HG03575 (cell line): ENCODE data around the gene VN1R5.
"Not testable (repeated sequence)": the region's sequence is repeated elsewhere in the genome, so short reads cannot be mapped to it uniquely, and the experiment has no call there.

Source experiments
- ATAC-seq: cut with Tn5 transposase; IDR thresholded peaks from one replicate; pipeline ENCODE4 v1.9.1; 2021; ENCODE audit not compliant: unreplicated experiment, insufficient number of reproducible peaks, low FRiP score; ENCODE audit errors: extremely low read depth

Gene VN1R5

DNA sequence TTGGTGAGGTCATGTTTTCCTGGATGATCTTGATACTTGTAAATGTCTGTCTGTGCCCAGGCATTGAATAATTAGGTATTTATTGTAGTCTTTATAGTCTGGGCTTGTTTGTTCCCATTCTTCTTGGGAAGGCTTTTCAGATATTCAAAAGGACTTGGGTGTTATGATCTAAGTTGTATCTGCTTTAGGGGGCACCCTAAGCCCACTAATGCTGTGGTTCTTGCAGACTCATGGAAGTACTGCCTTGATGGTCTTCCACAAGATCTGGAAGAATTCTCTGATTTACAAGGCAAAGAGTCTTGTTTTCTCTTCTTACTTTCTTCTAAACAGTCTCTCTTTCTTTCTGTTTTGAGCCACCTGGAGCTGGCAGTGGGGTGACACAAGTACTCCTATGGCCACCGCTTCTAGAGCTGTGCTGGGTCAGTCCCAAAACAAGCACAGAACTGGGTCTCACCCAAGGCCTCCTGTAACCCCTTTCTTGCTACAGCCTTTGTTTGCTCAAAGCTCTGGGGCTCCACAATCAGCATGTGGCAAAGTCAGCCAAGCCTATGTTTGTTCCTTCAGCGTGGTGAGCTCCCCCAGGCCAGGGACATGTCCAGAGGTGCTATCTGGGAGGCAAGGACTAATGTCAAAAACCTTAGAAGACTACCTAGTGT is 12.6 kb downstream of the VN1R5 start:
- no peak for ATAC-seq

DNA sequence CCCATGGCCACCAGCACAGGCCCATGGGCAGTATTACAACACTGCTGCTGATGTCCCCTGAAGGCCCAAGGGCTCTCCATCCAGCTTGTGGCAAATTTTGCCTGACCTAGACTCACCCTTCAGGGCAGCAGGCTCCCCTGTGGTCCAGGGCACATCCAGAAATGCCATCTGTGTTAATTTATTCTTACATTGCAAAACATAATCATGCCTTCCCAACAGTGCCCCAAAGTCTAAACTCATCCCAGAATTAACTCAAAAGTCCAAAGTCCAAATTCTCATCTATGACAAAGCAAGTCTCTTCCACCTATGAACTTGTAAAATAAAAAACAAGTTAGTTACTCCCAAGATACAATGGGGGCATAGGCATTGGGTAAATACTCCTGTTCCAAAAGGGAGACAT is 13.3 kb downstream of the VN1R5 start:
- ATAC-seq: no peak

DNA sequence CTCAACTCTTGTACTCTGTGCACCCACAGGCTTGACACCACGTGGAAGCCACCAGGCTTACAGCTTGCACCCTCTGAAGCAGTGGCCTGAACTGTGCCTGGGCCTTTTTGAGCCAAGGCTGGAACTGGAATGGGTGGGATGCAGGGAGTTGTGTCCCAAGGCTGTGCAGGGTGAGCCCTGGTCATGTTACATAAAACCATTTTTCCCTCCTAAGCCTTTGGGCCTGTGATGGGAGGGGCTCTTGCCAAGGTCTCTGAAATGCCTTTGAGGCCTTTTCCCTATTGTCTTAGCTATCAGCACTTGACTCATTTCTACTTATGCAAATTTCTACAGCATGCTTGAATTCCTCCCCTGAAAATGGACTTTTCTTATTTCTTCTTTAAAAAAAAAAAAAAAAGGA is 14.1 kb downstream of the VN1R5 start:
- ATAC-seq: no peak

DNA sequence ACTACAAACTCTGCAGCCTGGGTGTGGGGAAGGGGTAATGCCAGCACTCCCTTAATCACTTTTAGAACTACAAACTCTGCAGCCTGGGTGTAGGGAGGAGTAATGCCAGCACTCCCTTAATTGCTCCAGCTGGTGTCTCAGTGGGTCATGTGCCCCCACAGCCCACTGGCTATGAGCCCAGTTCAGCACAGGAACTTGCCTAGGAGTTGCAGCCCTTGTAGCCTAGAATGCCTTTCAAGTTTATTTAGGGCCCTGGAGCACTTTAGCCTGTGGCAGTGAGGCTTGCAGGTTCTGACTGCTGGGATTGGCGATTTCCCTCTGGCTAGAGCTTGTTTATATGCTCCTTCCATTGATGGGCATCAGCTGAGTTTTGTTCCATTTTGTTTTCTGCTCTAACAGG is 17.1 kb downstream of the VN1R5 start:
- ATAC-seq: no peak

DNA sequence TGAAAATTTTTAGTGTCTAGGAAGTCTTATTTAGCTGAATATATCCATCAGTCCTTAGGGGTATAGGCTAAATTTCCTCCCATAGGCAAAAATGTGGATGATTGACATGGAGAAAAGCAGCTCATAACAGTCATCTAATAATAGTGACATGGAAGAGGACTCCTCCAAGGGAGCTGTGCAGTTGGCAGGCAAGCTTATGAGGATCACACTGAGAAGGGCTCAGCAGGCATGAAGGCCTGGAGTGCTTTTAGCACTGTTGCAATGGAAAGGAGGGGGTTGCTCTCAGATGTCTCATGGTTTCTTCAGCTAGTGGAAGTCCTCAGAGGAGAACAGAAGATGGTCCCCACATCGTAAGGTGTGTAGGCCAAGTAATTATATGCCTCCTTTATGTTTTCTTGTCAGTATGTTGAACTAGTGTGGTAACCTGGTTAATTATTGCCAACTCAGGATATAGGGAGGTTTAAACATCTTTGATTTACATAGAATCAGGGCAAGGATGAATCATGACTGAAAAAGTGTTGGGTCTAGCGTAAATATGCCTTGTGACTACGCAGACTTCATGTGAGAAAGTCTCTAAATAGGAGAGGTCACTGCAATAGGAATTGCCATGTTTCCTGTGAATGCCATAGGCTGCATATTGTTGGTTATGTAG is 18.9 kb downstream of the VN1R5 start:
- ATAC-seq: no peak

DNA sequence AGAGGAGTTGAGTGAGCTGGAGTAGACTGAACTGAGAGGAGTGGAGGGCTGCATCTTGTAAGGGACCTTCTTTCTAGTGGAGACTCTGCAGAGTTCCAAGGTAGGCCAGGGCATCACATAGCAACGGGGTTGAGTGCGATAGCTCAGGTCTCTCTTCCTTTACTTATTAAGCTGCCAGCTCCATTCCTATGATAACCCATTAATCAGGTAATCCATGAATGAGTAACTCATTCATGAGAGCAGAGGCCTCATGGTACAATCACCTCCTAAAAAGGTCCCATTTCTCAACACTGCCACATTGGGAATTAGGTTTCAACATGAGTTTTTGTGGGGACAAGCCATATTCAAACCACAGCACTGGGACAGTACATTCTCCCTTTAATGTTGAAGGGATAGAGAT is 21.3 kb downstream of the VN1R5 start:
- no peak for ATAC-seq

DNA sequence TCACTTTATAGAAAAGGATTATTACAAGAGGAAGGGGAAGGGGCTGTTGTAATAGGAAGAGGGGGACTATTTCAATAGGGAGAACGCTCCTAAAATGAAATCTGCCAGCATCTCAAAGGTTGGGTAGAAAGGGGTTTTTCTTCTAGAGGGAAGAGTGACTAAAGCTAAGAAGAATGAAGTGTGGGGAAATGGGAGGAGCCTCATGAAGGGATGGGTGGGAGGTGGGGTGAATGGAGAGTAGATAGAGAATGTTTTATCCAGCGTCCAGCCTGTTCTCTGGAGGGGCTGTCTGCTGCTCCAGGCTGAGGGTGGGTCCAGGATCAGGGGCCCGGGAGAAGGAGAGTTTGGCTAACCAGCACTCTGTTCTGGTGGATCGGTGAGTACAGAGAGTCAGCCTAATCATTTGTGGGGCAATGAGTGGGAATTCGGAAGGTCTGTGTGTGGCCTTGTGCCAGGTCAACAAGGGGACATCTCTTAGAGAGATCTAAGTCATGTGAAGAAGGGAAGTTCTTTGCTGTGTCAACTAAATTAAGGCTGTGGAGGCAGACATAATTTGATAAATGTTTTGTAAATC is 25.2 kb downstream of the VN1R5 start:
- ATAC-seq: no peak

DNA sequence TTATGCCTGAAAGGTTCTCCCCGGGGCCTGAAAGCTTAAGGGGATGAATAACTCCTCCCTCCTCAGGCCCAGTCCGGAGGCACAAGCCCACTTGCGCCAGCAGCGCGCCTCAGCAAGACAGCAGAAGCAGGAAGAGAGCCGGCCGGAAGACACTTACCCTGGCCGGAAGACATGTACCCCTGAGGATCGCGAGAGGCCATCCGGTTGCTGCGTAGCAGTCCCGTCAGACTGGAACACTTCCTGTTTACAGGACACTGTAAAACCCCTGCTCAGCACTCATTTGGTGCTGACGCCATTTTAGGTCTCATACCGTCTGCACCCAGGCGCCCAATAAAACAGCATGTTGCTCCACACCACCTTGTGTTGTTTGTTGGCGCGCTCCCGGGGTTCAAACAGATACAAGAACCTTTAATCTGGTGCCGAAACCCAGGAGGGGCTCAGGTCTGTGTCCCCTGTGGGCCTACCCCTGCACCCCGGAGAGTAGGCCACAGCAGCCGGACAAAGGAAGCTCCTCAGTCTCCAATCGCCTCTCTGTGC is 30.3 kb downstream of the VN1R5 start:
- no peak for ATAC-seq

DNA sequence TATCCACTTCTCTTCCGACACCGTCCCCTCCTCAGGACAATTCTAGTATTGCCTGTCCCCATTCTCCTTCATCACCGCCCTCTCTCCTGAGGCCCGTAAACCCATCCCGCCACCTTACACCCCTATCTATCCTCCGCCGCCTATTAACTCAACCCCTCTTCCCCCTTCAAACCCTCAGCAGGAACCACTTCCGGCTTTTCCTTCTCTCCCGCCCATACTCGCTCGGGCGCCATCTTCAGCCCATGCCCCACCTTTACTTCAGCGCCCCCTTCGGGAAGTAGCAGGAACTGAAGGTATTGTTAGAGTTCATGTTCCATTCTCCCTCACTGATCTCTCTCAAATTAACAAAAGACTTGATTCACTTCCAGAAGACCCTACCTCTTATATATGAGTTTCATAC is 31.6 kb downstream of the VN1R5 start:
- no peak for ATAC-seq

DNA sequence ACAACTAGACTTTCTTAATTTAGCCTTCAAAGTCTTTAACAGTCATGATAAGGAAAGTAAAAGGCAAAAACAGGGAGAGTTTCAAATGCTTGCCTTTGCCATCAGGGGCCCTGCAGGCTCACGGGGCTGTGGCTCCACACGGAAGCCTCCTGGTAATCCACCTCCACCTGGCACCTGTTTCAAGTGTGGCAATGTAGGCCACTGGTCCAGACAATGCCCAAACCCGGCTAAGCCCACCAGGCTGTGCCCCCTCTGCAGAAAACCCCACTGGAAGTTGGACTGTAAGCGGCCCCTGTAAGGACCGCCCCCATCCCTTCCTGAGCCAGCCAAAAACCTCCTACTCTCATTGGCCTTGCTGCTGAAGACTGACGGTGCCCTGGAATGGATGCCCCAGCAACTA is 32.5 kb downstream of the VN1R5 start:
- ATAC-seq: no peak

DNA sequence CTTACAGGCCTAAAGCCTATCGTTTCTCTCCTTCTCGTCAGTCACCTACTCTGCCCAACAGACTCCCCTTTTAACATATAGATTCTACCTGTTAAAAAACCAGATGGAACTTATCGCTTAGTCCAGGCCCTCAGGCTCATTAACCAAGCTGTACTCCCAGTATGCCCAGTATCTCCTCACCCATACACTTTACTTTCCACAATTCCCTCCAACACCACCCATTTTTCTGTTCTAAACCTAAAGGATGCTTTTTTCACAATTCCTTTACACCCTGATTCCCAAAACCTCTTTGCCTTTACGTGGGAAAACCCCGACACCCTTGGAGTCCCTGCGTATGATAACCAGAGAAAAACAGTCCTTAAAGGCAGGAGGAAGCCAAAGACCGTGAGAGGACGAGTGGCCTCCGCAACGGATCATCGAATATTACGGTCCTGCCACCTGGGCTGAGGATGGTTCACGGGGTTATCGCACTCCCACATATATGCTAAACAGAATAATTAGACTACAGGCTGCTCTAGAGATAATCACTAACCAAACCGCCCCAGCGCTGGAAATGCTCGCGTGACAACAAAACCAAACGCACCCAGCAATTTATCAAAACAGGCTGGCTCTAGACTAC is 33.5 kb downstream of the VN1R5 start:
- ATAC-seq: not testable (repeated sequence)

DNA sequence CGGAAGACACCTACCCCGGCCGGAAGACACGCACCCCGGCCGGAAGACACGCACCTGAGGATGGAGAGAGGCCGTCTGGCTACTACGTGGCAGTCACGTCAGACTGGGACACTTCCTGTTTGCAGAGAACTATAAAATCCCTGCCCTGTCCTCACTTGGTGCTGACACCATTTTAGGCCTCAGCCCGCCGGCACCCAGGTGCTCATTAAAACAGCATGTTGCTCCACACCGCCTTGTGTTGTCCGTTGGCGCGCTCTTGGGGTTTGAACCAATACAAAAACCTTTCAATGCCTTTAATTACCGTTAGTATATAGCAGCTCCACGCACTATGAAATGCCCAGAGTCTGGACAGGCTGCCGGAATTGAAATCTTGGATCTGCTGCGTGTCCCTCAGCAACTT is 34.7 kb downstream of the VN1R5 start:
- no peak for ATAC-seq

DNA sequence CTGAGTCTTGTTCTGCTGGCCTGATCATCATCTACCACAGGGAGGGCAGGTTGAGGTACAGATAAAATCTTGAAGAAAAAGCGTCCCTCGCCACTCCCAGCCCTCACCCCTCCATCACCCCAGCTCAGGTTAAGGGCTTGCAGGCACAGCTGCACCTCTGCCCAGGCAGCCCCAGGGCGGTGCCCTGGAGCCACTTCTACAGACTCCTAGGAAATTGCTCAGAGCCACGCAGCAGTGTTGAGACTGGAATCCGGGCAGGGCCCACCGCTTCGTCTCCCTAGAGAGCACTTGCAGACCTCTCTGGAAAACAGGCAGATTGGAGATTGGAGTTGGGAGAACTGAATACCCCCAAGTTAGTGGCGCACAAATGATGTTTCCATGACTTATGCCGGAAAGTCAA is 35.3 kb downstream of the VN1R5 start:
- no peak for ATAC-seq

DNA sequence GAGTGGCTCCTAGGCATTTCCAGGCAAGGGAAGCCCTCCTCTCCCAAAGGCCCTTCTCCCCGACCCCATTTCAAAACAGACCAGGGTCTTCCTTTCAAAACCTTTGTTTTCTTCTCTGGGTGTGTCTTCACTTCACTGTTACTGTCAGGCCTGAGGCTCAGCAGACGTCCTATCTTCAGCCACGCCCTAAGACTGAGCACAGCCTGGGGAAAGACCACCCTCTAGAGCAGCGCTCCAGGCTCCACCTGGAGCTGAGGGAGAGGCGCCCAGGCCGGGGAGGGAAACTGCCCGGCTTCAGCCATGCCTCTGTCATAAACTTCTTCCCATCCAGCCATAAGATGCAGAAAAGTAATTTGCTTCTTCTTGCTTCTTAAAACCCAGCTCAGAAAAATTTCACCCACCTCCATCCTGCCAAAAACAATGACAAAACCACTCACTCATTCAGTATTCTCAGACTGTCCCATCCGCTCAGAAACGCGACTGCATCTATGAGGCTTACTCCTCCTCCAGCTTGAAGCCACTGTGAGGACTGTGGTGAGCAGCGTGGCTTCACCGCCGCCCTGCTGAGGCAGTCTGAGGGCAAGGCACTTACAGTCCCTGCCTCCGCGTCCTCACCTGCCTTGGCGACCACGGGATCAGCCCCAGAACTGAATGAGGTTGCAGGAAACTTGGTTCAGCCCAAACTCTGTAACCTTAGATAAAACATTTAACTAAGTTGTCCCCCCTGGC is 36.1 kb downstream of the VN1R5 start:
- no peak for ATAC-seq

DNA sequence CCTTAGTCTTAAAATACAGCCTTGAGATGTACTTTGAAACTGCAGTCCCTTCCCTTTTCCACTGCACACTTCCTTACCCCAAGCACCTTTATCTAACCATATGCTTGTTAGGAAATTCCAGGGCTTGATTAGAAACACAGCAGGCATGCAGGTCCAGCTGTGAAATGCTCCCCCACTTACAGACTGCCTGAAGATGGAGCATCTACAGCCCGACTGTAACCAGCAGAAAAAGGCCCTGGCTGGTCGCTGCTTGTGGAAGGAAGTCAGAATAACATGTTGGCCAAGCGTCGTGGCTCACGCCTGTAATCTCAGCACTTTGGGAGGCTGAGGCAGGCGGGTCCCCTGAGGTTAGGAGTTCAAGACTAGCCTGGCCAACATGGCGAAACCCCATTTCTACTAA is 37.2 kb downstream of the VN1R5 start:
- no peak for ATAC-seq

DNA sequence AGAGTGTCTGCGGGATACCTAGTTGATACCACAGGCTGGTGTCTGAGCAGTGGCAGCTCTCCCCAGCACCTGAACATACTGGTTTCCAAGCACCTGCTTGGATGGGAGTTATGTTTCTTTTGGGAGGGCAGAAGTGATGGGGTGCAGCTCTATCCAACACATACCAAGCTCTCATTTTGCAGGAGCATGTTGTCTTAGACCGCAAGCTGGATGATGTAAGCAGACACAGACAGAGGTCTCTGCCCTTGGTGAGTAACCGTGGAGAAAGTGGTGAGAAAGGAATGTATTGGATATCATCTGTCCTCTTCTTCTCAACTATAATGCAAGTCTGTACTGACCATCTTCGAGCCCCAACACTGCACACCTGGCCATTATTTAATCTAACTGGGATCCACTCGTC is 38.4 kb downstream of the VN1R5 start:
- no peak for ATAC-seq

DNA sequence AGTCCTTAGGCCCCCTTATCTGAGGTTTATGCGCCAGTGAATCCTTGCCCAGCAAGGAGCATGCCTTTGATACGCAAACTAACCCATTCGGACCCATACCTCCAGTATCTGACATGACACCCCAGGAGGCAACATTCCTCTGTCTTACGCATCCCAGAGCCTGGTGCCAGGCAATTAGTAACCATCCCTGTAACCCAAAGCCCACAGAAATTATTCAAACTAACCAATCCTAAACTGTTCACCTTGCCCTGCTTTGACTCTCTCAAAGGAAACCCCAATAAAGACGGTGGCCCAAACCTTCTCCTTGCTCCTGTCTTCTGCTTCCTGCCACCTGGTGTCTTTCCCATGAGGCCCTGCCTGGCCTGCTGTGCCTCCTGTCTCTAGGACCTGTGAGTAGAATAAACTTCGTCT is 39.4 kb downstream of the VN1R5 start:
- no peak for ATAC-seq

DNA sequence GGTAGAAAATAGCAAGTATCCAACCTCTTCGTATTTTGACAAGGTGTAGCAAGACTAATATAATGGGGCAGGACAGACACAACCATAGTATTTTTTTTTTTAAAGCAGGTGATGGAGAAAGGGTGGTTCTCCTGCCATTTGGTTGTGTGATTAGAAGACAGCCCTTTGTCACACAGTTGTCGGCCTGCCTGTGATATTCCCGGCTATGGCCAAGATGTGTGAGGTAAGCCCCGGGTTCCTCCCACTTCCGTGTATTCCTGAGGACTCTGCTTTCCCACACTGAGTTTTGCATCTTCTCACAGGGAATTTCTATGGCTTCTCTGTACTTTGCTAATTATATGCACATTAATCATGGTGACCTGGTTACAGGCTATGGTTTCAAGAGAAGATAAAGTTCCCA is 39.9 kb downstream of the VN1R5 start:
- ATAC-seq: no peak

DNA sequence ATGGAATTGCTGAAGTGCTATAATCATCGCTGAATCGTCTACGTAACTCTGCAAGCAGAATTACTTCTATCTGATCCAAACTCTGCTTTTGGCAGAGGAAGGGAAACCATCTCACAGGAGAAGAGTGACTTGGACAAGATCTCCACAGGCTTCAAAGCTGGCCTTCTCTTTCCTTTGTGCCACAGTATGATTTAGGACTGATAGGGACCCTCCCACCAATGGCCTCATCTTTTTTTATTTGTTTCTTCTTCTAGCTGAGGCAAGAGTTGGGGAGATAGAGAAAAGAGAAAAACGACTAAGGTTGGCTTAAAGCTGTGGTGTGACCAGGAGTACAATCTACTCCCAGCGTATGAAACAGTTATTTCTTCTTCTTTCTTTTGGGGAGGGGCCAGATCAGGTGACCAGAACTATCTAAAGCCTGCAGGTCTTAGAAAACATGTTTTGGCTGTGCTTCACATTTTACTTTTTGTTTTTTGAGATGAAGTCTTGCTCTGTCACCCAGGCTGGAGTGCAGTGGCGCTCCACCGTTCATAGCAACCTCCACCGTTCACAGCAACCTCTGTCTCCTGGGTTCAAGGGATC is 40.8 kb downstream of the VN1R5 start:
- ATAC-seq: no peak
